GM19468 (cell line): ENCODE results near the gene ZNF410.
"Not testable (repeated sequence)": the region's sequence is repeated elsewhere in the genome, so short reads cannot be mapped to it uniquely, and the experiment has no call there.

Experiments used
- ATAC-seq: cut with Tn5 transposase; IDR thresholded peaks from one replicate; pipeline ENCODE4 v1.9.1; 2021; ENCODE audit warnings: mild to moderate bottlenecking, moderate library complexity, moderate number of reproducible peaks; ENCODE audit not compliant: unreplicated experiment; ENCODE audit errors: extremely low read depth

The ZNF410 gene, protein sequence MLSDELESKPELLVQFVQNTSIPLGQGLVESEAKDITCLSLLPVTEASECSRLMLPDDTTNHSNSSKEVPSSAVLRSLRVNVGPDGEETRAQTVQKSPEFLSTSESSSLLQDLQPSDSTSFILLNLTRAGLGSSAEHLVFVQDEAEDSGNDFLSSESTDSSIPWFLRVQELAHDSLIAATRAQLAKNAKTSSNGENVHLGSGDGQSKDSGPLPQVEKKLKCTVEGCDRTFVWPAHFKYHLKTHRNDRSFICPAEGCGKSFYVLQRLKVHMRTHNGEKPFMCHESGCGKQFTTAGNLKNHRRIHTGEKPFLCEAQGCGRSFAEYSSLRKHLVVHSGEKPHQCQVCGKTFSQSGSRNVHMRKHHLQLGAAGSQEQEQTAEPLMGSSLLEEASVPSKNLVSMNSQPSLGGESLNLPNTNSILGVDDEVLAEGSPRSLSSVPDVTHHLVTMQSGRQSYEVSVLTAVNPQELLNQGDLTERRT

DNA sequence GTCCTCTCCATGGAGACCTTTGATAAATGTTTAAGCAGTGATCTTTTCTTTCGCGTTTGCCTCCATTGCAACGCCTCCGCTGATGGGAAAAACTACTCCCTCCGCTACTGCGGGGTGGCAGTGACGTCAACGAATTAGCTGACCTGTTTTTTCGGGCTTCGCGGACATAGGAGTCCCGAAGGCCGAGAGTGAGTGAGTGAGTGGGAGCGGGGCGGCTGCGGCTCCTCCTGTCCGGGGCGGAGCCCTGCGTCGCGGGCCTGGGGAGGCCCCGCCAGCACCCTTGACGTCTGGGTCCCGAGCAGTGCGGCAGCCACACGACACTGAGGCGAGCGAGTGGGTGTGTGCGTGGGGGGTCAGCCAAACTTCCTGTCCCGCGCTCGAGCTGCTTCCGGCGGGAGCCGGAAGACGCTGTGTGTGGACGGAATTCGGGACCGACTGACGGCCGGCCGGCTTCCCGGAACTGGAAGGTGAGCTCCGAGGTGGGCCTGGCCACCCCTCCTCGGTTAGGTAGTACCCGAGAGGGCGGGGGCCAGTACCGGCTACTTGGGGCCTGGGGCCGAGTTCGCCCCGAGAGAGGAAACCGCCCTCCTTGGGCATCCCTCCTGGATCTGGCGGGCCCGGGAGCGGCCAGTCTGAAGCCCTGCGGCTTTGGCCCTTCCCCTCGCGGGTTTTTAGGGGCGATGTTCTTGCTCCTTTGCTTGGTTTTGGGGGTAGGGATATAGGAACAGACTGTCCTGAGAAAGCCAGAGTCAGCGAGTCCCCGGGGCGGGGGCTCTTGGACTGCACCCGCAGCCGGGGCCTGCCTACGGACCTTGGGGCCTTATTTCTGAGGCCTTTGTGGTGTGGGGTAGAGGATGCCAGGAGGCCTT is at the start of gene ZNF410:
ZNF410 (plus strand) TSS at position 411 of the 869 bp plus-strand sequence. CDS start 5,317 bp downstream, outside the sequence.
- ATAC-seq, result peak; percentile 92

DNA sequence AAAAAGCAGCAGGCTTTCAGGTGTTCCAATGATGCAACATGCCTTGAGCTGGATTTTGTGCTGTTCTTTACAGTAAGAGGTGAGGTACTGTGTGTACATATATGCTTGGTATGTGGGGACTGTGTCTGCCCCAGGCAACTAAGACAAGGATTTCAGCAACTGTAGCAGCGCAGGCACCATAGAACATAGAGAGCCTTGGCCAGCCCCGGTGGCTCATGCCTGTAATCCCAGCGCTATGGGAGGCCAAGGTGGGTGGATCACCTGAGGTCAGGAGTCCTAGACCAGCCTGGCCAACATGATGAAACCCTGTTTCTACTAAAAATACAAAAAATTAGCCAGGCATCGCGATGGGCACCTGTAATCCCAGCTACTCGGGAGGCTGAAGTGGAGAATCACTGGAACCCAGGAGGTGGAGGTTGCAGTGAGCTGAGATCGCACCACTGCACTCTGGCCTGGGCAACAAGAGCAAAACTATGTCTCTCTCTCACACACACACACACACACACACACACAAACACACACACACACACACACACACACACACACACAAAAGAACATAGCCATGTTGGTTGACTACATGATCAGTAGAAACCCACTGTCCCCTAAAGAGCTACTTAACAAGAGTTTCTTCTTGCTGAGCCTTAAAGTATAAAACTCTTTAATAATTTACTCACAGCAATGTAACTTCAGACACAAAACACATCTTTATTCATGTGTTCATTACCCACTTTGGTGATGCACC is 48.2 kb upstream of the ZNF410 start:
- not testable (repeated sequence) for ATAC-seq

DNA sequence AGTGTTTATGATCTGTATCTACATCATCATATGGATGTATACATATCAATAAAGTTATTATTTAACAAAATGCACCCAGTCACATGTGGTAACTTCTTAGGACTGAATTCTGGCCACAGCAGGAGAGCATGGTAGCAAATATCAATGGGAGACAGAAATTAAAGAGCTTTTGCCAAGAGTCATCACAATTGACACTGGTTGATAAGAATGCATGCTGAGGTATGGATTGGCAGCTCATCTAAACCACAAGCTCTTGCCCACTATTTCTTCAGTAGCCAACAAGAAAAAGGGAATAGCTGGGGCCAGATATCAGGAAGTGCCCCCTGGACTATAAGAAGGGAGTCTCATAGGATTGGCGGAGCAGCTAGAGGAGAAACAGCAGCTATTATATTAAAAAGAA is 44.5 kb upstream of the ZNF410 start:
- ATAC-seq, result no peak

DNA sequence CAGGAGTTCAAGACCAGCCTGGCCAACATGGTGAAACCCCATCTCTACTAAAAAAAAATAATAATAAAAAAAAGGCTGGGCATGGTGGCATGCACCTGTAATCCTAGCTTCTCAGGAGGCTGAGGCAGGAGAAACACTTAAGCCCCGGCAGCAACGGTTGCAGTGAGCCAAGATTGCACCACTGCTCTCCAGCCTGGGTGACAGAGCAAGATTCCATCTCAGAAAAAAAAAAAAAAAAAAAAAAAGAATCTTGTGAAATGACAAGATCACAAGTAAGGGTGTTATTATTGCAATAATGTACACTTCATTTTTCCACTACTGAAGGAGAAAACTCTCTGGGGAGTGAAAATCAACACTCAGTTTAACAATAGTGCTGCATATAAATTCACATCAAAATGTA is 43.8 kb upstream of the ZNF410 start:
- ATAC-seq, result no peak

DNA sequence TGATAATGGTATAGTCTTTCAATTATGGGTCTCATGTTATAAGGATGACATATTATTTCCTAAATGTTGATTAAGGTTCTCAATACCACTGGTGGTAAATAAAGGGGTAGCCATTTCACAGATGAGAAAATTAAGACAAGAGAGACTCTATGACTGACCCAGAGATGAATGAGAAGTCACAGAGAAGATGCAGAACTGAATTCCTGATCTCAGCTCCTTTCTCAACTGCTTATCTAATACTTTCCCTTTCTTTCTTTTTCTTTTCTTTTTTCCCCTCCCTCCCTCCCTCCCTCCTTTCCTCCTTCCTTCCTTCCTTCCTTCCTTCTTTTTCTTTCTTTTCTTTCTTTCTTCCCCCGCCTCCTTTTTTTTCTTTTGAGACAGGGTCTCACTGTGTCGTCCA is 43.4 kb upstream of the ZNF410 start:
- no peak for ATAC-seq

DNA sequence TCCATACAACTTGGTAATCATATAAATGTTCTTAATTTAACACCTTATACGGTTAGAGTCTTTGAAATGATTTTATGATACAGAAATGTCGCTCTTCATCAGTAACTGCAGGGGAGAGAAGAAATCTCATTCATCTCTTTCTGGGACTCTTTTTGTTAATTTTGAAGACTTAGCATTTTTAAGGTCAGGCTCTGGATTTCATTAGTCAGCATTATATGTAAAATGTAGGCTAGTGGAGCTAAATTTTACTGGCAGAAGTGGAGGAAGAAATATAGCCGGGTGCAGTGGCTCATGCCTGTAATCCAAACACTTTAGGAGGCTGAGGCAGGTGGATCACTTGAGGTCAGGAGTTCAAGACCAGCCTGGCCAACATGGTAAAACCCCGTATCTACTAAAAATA is 39.7 kb upstream of the ZNF410 start:
- ATAC-seq, result no peak

DNA sequence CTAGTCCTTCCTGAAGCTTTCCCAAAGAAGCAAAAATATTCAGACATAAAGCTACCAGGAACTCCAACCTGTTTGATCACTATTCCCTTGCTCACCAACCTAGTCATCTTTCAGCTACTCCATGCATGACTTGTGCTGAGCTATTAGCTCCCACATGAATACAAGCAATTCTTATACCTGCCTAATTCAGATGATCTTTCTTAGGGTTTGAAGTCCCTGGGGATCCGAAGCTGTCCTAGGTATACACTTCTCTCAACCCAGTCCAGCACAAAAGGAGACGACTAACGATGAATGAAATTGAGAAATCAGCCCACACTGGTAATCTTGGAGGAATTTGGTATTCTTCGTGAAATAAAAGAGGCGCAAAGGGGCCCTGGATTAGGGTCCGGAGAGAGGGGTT is 35.7 kb upstream of the ZNF410 start:
- no peak for ATAC-seq

DNA sequence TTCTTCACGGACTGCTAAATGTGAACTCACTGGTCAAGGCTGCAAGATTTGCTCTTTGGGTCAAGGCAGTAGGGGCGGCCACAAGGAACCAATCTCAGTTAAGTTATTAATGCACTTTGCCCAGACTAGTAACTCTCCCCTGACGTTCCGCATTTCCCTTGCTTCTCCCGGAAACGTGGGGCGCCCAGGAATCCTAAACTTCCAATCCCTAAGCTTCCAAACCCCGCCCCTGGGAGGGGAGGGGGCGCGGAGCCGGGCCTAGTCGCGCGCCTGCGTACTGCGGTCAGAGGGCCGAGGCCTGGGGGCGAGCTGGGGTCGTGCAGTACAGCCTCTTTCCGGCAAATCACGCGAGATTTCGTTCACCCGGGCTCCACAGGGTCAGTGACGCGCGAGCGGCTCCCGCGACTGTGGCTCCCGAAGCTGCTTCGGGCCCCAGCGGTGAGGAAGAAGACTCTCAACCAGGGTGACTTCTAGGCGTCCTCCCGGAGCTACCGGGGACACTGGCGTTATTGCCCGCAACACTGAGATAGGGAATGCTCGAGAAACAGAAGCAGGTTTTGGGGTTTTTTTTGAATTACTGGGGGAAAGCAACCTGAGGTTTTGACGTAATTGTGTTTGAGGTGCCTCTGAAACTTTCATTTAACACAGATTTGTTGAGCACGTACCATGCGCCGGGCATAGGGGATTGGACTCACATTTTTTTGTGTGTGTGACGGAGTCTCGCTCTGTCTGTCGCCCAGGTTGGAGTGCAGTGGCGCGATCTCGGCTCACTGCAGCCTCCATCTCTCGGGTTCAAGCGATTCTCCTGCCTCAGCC is 34.9 kb upstream of the ZNF410 start, which contains the start of gene PTGR2:
PTGR2 (plus strand) TSS at position 265 of the 816 bp plus-strand sequence. CDS start 7,032 bp downstream, outside the sequence.
- ATAC-seq, result peak; percentile 76

DNA sequence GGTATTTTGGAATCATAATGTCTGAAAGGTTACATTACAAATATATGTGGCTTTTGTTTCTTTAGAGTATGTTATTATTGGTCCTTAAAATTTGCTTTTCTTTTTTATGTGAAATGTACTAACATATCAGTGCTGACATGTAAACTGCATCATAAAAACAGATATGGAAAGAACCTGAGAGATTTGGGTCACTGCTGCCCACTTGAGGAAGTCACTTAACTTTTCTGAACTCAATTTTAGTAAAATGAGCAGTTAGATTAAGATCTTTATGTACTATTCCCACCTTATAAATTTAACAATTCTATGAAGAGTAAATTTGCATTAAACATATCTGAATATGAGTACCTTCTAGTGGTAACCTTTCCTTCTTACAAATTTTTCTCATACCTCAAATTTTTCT is 27.5 kb upstream of the ZNF410 start:
- no peak for ATAC-seq

DNA sequence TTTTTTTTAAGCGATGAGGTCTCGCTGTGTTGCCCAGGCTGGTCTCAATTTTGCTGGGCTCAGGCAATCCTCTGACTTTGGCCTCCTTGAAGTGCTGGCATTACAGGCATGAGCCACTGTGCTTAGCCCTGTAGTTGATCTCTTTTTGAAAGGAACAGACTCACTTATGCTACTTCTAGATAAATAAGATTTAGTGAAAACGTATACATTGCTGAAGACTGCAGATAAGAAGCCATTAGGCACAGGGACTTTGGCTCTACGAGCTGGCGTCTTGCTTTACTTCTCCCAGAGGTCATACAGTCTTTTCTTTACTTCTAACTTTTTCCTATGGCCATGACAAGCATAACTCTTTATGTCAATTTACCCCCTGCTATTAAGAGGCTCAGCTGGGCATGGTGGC is 25.6 kb upstream of the ZNF410 start:
- no peak for ATAC-seq

DNA sequence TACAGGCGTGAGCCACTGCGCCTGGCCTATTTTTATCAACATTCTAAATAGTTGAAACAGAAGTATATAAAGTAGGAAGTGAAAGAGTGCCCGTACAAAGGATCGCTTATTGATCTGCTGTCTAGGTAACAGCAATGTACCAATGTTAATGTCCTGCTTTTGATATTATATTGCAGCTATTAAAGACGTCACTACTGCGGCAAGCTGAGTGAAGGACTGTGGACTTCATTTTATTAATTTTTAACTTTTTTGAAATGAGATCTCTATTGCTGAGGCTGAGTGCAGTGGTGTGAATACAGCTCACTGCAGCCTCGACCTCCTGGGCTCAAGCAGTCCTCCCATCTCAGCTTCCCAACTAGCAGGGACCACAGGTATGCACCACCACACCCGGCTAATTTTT is 24.2 kb upstream of the ZNF410 start:
- ATAC-seq, result no peak

DNA sequence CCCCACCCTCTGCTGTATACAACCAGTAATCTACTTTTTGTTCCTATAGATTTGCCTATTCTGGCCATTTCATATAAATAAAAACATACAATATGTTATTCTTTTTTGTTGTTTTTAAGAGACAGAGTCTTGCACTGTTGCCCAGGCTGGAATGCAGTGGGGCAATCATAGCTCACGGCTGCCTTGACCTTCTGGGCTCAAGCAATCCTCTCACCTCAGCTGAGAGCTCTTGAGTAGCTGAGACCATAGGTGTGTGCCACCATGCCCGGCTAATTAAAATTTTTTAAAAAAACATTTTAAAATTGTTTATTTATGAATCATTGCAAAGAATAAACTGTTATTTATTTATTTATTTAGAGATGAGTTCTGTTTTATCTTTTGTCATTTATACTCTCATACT is 23.4 kb upstream of the ZNF410 start:
- ATAC-seq, result no peak

DNA sequence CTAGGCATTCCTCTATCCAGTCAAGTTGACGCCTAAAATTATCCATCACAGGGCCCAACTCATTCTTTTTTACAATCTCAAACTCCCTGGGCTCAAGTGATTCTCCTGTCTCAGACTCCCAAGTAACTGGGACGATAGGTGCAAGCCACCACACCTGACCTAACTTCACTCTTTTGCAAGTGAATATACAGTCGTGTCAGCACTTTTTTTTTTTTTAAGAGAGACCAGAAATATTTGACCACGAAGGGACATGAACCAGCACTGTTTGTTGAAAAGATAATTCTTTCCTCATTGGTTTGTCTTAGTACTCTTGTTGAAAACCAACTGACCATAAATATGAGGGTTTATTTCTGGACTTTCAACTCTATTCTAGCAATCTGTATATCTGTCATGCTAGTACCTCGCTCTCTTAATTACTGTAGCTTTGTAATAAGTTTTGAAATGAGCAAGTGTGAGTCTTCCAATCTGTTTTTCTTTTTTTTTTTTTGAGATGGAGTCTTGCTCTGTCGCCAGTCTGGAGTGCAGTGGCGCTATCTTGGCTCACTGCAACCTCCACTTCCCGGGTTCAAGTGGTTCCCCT is 21.0 kb upstream of the ZNF410 start:
- no peak for ATAC-seq

DNA sequence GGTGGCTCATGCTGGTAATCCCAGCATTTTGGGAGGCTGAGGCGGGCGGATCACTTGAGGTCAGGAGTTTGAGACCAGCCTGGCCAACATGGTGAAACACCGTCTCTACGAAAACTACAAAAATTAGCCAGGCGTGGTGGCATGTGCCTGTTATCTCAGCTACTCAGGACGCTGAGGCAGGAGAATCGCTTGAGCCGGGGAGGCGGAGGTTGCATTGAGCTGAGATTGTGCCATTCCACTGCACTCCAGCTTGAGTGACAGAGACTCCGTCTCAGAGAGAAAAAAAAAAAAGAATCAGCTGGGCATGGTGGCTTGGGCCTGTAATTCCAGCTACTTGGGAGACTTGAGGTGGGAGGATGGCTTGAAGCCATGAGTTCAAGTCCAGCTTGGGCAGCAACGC is 16.9 kb upstream of the ZNF410 start:
- not testable (repeated sequence) for ATAC-seq

DNA sequence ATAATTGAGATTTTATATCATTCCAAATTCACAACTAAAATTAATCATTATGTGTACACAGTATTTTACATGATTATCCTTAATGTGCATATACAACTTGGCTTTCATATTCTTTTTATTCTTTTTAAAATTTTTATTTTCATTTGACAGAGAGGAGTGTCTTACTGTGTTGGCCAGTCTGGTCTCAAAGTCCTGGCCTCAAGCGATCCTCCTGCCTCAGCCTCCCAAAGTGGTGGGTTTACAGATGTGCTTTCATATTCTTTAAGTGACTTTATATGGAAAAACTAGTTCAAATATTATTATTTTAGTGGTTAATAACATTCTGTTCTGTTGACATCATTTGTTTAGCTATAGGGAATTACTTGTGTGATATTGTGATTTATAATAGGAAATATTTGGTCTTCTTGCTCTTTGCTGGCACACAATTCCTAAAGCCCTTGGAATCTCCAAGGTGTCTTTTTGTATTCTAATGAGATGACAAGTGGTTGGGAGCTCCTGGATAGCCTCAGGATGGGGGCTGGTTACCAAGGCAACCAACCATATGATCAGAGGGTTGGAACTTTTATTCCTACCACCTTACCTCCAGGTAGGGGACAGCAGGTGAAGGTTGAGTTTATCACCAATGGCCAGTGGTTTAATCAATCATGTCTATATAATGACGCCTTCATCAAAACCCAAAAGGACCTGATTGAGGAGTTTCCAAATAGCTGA is 16.0 kb upstream of the ZNF410 start:
- ATAC-seq, result no peak

DNA sequence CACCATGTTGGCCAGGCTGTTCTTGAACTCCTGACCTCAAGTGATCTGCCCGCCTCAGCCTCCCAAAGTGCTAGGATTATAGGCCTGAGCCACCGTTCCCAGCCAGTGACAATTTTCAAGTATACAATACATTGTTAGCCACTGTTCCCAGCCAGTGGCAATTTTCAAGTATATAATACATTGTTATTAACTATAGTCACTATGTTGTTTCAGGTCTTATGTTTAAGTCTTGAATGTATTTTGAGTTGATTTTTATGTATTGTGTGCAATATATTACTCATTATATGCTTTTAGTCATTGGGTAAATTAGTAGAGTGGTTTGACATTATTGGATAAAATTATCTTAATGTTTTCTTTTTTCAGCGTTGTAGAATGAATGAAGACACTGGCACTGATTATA is 13.0 kb upstream of the ZNF410 start:
- ATAC-seq, result no peak

DNA sequence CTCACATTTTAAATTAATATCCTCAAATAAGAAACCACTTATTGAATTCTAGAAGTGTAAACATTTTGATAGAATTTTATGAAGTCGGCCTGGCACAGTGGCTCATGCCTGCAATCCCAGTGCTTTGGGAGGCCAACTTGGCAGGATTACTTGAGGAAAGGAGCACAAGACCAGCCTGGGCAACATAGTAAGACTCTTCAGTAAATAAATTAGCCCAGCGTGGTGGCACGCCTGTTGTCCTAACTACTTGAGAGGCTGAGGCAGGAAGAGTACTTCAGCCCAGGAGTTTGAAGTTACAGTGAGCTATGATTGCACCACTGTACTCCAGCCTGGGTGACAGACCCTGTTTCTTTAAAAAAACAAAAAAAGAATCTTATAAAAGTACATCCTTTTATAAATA is 8.9 kb upstream of the ZNF410 start:
- ATAC-seq, result no peak

DNA sequence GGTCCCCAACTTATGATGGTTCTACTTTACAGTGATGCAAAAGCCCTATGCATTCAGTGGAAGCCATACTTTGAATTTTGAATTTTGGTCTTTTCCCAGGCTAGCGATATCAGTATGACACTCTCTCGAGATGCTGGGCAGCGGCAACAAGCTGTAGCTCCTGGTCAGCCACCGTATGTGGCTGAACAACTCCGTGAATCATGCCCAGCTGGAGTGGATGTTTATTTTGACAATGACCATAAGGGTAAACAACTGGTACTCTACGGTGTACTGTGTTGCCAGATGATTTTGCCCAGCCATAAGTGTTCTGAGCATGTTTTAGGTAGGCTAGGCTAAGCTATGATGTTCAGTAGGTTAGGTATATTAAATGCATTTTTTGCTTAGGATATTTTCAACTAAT is 8.2 kb upstream of the ZNF410 start:
- ATAC-seq, result no peak

DNA sequence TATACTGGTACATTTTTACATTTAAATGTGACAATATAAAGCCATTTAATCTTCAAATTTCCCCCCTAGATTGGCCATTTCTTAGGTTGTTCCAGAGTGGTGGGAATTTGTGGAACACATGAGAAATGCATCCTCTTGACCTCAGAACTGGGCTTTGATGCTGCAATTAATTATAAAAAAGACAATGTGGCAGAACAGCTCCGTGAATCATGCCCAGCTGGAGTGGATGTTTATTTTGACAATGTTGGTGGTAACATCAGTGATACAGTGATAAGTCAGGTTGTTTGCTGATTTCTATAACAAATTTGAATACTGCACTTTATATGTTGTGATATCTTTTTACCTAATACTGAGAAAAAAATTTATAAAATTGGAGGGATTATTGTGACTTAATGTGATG is 7.6 kb upstream of the ZNF410 start:
- no peak for ATAC-seq
